ENCODE measurements around the gene MED12.

Gene MED12

GRCh38 chrX:71158603-71159002 is 40.2 kb downstream of the MED12 start:
- Histone ChIP-seq H3K9ac (ENCODE audit: low read length) (no peak overlapping the region), H3K4me2 (ENCODE audit: low read depth, low read length, poor library complexity, severe bottlenecking) (no peak overlapping the region), H3K9me3 (ENCODE audit: insufficient read depth, low read length) (no peaks in the 10 kb centered on the region), H3K36me3 (ENCODE audit: low read length) (no peaks in the 10 kb centered on the region), H2AFZ (ENCODE audit: low read depth, low read length, severe bottlenecking) (no peak overlapping the region), H3K79me2 (ENCODE audit: insufficient read depth, low read length) (no peaks in the 10 kb centered on the region), H3K27me3 (ENCODE audit: low read length) (no peaks in the 10 kb centered on the region), H4K20me1 (ENCODE audit: low read depth, low read length) (no peaks in the 10 kb centered on the region), H3K27ac (ENCODE audit: low read depth, low read length) (no peak overlapping the region), H3K4me3 (ENCODE audit: insufficient read depth, low read length, poor library complexity, severe bottlenecking) (no peak overlapping the region), H3K9me2 (replicated peaks; ENCODE audit: insufficient read depth, low read length) (no peaks in the 10 kb centered on the region), H3F3A (ENCODE audit: insufficient read depth) (no peaks in the 10 kb centered on the region)
- TF ChIP-seq EZH2phosphoT487 (conservative IDR thresholded peaks at IDR 0.05; ENCODE audit: low read length) (no peak), CTCF (IDR thresholded peaks at IDR 0.05; ENCODE audit: insufficient read depth, low read length, poor library complexity, severe bottlenecking) (no peak)

GRCh38 chrX:71159335-71159734 is 40.9 kb downstream of the MED12 start:
- Histone ChIP-seq H3K79me2 (ENCODE audit: insufficient read depth, low read length) (no peaks in the 10 kb centered on the region), H3K4me2 (ENCODE audit: low read depth, low read length, poor library complexity, severe bottlenecking) (no peak overlapping the region), H3K27ac (ENCODE audit: low read depth, low read length) (no peak overlapping the region), H3K9ac (ENCODE audit: low read length) (no peak overlapping the region), H3K9me3 (ENCODE audit: insufficient read depth, low read length) (no peaks in the 10 kb centered on the region), H3K36me3 (ENCODE audit: low read length) (no peaks in the 10 kb centered on the region), H2AFZ (ENCODE audit: low read depth, low read length, severe bottlenecking) (no peak overlapping the region), H3K27me3 (ENCODE audit: low read length) (no peaks in the 10 kb centered on the region), H4K20me1 (ENCODE audit: low read depth, low read length) (no peaks in the 10 kb centered on the region), H3F3A (ENCODE audit: insufficient read depth) (no peaks in the 10 kb centered on the region), H3K9me2 (replicated peaks; ENCODE audit: insufficient read depth, low read length) (no peaks in the 10 kb centered on the region), H3K4me3 (ENCODE audit: insufficient read depth, low read length, poor library complexity, severe bottlenecking) (no peak overlapping the region)
- TF ChIP-seq CTCF (IDR thresholded peaks at IDR 0.05; ENCODE audit: insufficient read depth, low read length, poor library complexity, severe bottlenecking) (no peak), EZH2phosphoT487 (conservative IDR thresholded peaks at IDR 0.05; ENCODE audit: low read length) (no peak)

- Histone ChIP-seq H3K36me3 (ENCODE audit: low read length) (no peaks in the 10 kb centered on the region), H3K27me3 (ENCODE audit: low read length) (no peaks in the 10 kb centered on the region), H3K9me2 (replicated peaks; ENCODE audit: insufficient read depth, low read length) (no peaks in the 10 kb centered on the region), H3K4me2 (ENCODE audit: low read depth, low read length, poor library complexity, severe bottlenecking) (no peak overlapping the region), H3K4me3 (ENCODE audit: insufficient read depth, low read length, poor library complexity, severe bottlenecking) (no peak overlapping the region), H2AFZ (ENCODE audit: low read depth, low read length, severe bottlenecking) (no peak overlapping the region), H3K9ac (ENCODE audit: low read length) (no peak overlapping the region), H3F3A (ENCODE audit: insufficient read depth) (no peaks in the 10 kb centered on the region), H3K27ac (ENCODE audit: low read depth, low read length) (no peak overlapping the region), H3K79me2 (ENCODE audit: insufficient read depth, low read length) (no peaks in the 10 kb centered on the region), H4K20me1 (ENCODE audit: low read depth, low read length) (no peaks in the 10 kb centered on the region), H3K9me3 (ENCODE audit: insufficient read depth, low read length) (no peaks in the 10 kb centered on the region)
- TF ChIP-seq CTCF (IDR thresholded peaks at IDR 0.05; ENCODE audit: insufficient read depth, low read length, poor library complexity, severe bottlenecking): no peak
- TF ChIP-seq EZH2phosphoT487 (conservative IDR thresholded peaks at IDR 0.05; ENCODE audit: low read length): no peak
Observed at GRCh38 chrX:71160475-71160874, 42.1 kb downstream of the MED12 start.

All from SU-DHL-6 (cell line).